Esophagus squamous epithelium (tissue), 5 donors: ENCODE data around the gene TLE5. TPM values are rescaled to one million over a fixed set of nuclear protein-coding genes. Genes with fewer than 3 reads are reported as not detected.

Source experiments
- DNase-seq: peaks from one replicate; lab custom pipeline; 2025; lab: John Stamatoyannopoulos, UW
- H3K27ac ChIP-seq, 4 donors: fragments of 200-600 bp; sonication (generic); one replicate each; pipeline ENCODE4 v1.5.1; 2016 to 2019; ENCODE audit warnings: mild to moderate bottlenecking in 1 of 4
- H3K27me3 ChIP-seq, 4 donors: fragments of 200-600 bp; sonication (generic); 1 replicate in 3 of 4; 2 replicates in 1 of 4; pipeline versions ENCODE4 v1.5.1 to v1.6.0; 2017 to 2021; ENCODE audit warnings: antibody characterized with exemption in 1 of 4
- H3K36me3 ChIP-seq, 3 donors: fragments of 200-600 bp; sonication (generic); one replicate each; pipeline ENCODE4 v1.5.1; 2016 to 2019
- H3K4me1 ChIP-seq, 3 donors: fragments of 200-600 bp; sonication (generic); one replicate each; pipeline ENCODE4 v1.5.1; 2017 to 2019
- H3K4me3 ChIP-seq, 4 donors: fragments of 200-600 bp; sonication (generic); 1 replicate in 3 of 4; 2 replicates in 1 of 4; pipeline ENCODE4 v1.5.1; 2016 to 2019; ENCODE audit warnings: mild to moderate bottlenecking in 2 of 4, moderate library complexity in 1 of 4
- H3K9me3 ChIP-seq, 3 donors: fragments of 200-600 bp; sonication (generic); one replicate each; pipeline ENCODE4 v1.5.1; 2016 to 2019
- CTCF ChIP-seq, 6 experiments: fragments of 450-650 bp in 4 of 6; fragments of 200-600 bp in 2 of 6; sonication (generic) in 2 of 6; IDR thresholded peaks; one replicate each; pipeline ENCODE4 v1.5.1; 2016 to 2019; ENCODE audit warnings: antibody characterized with exemption in 6 of 6, mild to moderate bottlenecking in 4 of 6, moderate library complexity in 4 of 6
- POLR2A ChIP-seq, 4 donors: fragments of 450-650 bp; IDR thresholded peaks; one replicate each; pipeline ENCODE4 v1.6.1; 2017; ENCODE audit warnings: antibody characterized with exemption in 4 of 4, mild to moderate bottlenecking in 4 of 4, moderate library complexity in 3 of 4
- WGBS, 2 donors: methylation state at CpG; one replicate each; pipeline ENCODE4 v1.1.5; 2018; 5-methylcytosine and 5-hydroxymethylcytosine counted together
- intact Hi-C: fragments of 100-400 bp; cut with DNase I; formaldehyde crosslinking; loops from one replicate; pipeline ENCODE4 v1.15.0; 2022
- total RNA-seq, 4 donors: library from RNA; depleted of rRNA; stranded (reverse); fragments of >200 nt; gene quantifications; one replicate each; pipeline ENCODE4 v1.1.0, GENCODE V29; 2016
- donor health status: DM: yes; HTN: yes; CAD: no.

Gene TLE5
- total RNA-seq, 4 donors from 2014 or later = 141 to 433 (median 298) TPM

- peak overlapping the region; percentile 89 to 98 (median 94) for H3K27ac ChIP-seq
- 0 to 5% methylated on average over 11 to 12 of the region's 44 CpGs for WGBS, 2 donors
- no peaks in the 10 kb centered on the region for H3K9me3 ChIP-seq
- no peaks in the 10 kb centered on the region for H3K36me3 ChIP-seq
- no peak for DNase-seq
- intact Hi-C loops = no loop called here
- H3K4me1 ChIP-seq = peaks cover 15 to 38% (median 18%) of the 10 kb centered on the region in 3 donors
- no peak for TF ChIP-seq CTCF (IDR thresholded peaks at IDR 0.05)
- TF ChIP-seq POLR2A (IDR thresholded peaks at IDR 0.05) = peak in 1 of 4 donors; percentile 8
- no peaks in the 10 kb centered on the region for H3K27me3 ChIP-seq
- peak overlapping the region; percentile 36 to 77 (median 46) for H3K4me3 ChIP-seq
Measured at GRCh38 chr19:3036119-3036976, 25.9 kb downstream of the TLE5 start.

- peak overlapping the region; percentile 36 to 77 (median 46) for H3K4me3 ChIP-seq
- no peaks in the 10 kb centered on the region for H3K36me3 ChIP-seq
- intact Hi-C loops = no loop called here
- WGBS, 2 donors = 0 to 1% methylated on average over 15 to 20 of the region's 29 CpGs
- TF ChIP-seq CTCF (IDR thresholded peaks at IDR 0.05) (peak in 1 of 6 experiments; percentile 16), POLR2A (IDR thresholded peaks at IDR 0.05) (peak in 2 of 4 donors; percentile 42 to 46)
- peak overlapping the region; percentile 89 to 98 (median 94) for H3K27ac ChIP-seq
- H3K4me1 ChIP-seq = peaks cover 15 to 37% (median 18%) of the 10 kb centered on the region in 3 donors
- peak; percentile 89 for DNase-seq
- H3K27me3 ChIP-seq = no peaks in the 10 kb centered on the region
- no peaks in the 10 kb centered on the region for H3K9me3 ChIP-seq
Measured at GRCh38 chr19:3035542-3036118, 26.7 kb downstream of the TLE5 start.

- no peak for DNase-seq
Measured at GRCh38 chr19:3034656-3035541, 27.4 kb downstream of the TLE5 start.

GRCh38 chr19:3034406-3034655 is 28.0 kb downstream of the TLE5 start:
- DNase-seq = no peak
- H3K27ac ChIP-seq = peak overlapping the region; percentile 89 to 98 (median 94)
- H3K4me3 ChIP-seq = no peak overlapping the region
- intact Hi-C loops = no loop called here
- H3K36me3 ChIP-seq = no peaks in the 10 kb centered on the region
- peaks cover 0 to 9% (median 0%) of the 10 kb centered on the region in 4 donors for H3K27me3 ChIP-seq
- no peaks in the 10 kb centered on the region for H3K9me3 ChIP-seq
- peaks cover 19 to 45% (median 20%) of the 10 kb centered on the region in 3 donors for H3K4me1 ChIP-seq
- TF ChIP-seq POLR2A (IDR thresholded peaks at IDR 0.05) (no peak), CTCF (IDR thresholded peaks at IDR 0.05) (no peak)

More at GRCh38 chr19:3034656-3035541, 27.4 kb downstream of the TLE5 start:
- no peak for TF ChIP-seq CTCF (IDR thresholded peaks at IDR 0.05)
- no peak for TF ChIP-seq POLR2A (IDR thresholded peaks at IDR 0.05)
- Histone ChIP-seq H3K9me3 (no peaks in the 10 kb centered on the region), H3K27me3 (peaks cover 0 to 3% (median 0%) of the 10 kb centered on the region in 4 donors), H3K36me3 (no peaks in the 10 kb centered on the region), H3K4me1 (peaks cover 15 to 40% (median 18%) of the 10 kb centered on the region in 3 donors), H3K27ac (peak overlapping the region; percentile 89 to 98 (median 94)), H3K4me3 (peak overlapping the region; percentile 36 to 77 (median 46))
- 15 to 16% methylated on average over 11 to 25 of the region's 28 CpGs for WGBS, 2 donors
- intact Hi-C loops = no loop called here
